Peyer's patch (tissue), 4 donors: Measurements from ENCODE around the gene NBL1.

Experiments used
- POLR2A ChIP-seq, 2 donors: fragments of 450-650 bp; IDR thresholded peaks; one replicate each; pipeline ENCODE4 v1.5.1; 2017; ENCODE audit warnings: antibody characterized with exemption in 2 of 2, mild to moderate bottlenecking in 2 of 2, moderate library complexity in 2 of 2
- TF ChIP-seq, protein P1 (sequence below), 6 experiments: fragments of 450-650 bp in 4 of 6; fragments of 200-600 bp in 2 of 6; sonication (generic) in 1 of 6; IDR thresholded peaks; one replicate each; pipeline ENCODE4 v1.5.1; 2017 to 2019; ENCODE audit warnings: antibody characterized with exemption in 6 of 6, mild to moderate bottlenecking in 3 of 6, moderate library complexity in 1 of 6

DNA sequence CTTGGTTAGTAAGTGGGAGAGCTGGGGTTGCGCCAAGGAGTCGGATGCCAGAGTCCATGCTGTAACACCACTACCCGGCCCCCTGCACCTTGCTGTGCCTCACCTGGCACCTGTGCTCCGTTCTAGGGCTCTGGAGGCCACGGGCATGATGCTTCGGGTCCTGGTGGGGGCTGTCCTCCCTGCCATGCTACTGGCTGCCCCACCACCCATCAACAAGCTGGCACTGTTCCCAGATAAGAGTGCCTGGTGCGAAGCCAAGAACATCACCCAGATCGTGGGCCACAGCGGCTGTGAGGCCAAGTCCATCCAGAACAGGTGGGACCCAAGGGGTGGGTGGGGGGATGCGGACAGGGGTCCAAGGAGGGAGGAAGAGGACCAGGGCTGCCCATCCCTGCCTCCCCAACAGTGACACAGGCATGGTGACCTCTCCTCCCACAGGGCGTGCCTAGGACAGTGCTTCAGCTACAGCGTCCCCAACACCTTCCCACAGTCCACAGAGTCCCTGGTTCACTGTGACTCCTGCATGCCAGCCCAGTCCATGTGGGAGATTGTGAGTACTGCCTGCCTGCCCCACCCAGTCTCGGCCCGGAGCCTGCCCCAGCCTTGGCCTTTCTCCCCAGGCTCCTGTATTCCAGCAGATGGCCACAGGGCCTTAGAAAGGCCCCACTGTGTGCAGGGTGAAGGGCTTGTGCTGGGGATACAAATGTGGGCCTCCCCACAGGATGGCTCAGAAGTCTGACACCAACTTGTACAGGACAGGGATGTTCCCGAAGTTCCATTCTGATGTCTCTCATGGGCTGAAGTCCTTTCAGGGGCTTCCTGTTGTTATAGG lies 11.0 kb downstream of the NBL1 start:
- TF ChIP-seq, protein P1, sequence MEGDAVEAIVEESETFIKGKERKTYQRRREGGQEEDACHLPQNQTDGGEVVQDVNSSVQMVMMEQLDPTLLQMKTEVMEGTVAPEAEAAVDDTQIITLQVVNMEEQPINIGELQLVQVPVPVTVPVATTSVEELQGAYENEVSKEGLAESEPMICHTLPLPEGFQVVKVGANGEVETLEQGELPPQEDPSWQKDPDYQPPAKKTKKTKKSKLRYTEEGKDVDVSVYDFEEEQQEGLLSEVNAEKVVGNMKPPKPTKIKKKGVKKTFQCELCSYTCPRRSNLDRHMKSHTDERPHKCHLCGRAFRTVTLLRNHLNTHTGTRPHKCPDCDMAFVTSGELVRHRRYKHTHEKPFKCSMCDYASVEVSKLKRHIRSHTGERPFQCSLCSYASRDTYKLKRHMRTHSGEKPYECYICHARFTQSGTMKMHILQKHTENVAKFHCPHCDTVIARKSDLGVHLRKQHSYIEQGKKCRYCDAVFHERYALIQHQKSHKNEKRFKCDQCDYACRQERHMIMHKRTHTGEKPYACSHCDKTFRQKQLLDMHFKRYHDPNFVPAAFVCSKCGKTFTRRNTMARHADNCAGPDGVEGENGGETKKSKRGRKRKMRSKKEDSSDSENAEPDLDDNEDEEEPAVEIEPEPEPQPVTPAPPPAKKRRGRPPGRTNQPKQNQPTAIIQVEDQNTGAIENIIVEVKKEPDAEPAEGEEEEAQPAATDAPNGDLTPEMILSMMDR (IDR thresholded peaks at IDR 0.05) = peak in 1 of 6 experiments; percentile 6
- TF ChIP-seq POLR2A (IDR thresholded peaks at IDR 0.05) = no peak
